HG03378 (cell line): Measurements from ENCODE around the gene ERC2.
"Not testable (repeated sequence)": the region's sequence is repeated elsewhere in the genome, so short reads cannot be mapped to it uniquely, and the experiment has no call there.

Experiments
- ATAC-seq: cut with Tn5 transposase; IDR thresholded peaks from one replicate; pipeline ENCODE4 v1.9.1; 2021; ENCODE audit warnings: mild to moderate bottlenecking, moderate library complexity; ENCODE audit not compliant: unreplicated experiment

ERC2 gene

DNA sequence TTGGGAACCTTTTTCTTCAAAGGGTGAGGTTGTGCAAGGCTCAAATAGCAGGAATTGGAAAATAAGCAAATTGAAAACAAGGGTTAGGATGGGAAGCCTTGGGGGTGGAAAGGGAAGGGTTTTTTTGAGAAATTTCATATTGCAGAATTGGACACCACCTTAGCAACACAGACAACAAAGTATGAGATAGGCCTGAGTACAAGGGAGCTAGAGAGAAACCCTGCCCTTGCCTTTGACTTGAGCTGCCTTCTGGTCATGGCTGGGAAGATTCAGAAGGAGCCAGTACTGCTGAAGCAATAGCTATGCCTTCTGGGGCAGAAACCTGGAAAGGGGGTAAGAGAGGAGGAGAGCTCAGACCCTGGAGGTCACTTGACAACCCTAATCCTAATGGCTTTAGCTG, 445.6 kb downstream of the ERC2 start:
- no peak for ATAC-seq

DNA sequence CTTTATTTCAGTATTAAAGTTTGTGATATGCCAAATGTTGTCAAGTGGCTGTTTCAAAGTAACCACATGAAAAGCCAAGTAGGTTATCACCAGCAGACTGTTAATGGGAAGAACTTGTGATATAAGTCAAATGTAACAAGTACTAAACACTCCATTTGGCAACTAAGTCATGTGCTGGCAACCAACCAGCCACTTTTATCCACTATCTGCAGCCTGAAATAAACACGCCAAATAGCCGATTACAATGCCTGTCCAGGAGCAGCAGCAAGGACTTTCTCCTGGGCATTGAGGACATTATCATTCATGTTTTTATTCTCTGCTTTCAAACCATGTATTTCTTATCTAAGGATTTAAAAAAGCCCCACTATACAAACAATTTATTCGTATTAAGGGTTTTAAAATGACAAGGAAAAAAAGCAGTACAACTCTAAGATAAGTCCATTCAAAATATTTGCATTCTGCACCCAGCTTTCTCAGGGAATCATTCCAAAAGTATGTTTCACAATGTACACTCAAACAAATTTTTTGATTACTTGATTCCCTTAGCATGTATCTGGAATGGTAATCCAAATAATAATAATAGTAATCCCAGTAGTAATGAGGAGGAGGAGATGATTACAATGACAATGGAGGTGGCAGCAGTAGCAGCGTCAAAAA, 448.6 kb downstream of the ERC2 start:
- no peak for ATAC-seq

DNA sequence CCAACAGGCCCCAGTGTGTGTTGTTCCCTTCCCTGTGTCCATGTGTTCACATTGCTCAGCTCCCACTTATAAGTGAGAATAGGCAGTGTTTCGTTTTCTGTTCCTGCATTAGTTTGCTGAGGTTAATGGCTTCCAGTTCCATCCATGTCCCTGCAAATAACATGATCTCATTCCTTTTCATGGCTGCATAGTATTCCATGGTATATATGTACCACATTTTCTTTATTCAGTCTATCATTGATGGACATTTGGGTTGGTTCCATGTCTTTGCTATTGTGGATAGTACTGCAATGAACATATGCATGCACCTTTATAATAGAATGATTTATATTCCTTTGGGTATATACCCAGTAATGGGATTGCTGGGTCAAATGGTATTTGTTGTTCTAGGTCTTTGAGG, 452.9 kb downstream of the ERC2 start:
- not testable (repeated sequence) for ATAC-seq

DNA sequence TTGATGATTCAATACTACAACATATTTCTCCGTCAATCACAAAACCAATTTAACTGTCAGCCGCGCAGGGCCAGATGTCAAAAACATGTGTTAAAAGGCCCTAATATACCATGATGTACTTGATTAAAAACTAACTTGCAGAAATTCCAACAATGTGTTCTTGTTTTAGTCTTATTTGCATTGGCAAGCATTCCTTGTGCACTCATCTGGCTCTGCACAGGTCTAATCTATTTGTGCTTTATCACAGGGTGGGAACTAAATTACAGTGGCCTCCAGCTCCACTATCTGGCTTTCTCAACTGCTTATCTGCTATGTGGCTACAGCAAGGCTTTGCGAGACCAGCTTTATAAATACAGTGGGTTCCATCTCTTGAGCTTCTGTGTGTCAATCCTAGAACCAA, 455.5 kb downstream of the ERC2 start:
- no peak for ATAC-seq

DNA sequence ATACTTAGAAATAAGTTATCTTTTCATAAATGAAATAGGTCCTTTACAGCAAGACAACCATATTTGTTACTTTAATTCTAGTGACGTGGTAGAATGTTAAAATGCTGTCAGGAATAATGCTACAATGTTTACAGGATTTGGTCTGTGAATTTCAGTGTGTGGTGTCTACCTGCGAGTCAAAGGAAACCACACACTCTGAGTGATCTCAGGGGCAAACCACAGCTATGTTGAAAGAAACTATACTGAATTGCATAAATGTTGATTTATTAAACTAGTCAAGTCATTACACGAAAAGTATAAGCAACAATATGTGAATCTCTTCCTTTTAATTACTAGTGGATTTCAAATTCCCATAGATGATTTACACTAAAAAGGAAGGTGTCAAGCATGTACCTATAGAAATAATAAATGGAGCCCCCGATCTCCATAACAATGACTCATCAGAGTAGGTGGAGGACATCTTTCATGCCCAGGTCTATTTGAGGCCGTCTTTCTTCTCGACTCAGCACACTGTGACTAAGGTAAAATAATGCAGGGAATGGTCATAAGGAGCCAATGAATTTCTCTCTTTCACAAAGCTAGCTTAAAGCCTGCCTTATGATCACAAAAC, 463.0 kb downstream of the ERC2 start:
- no peak for ATAC-seq

DNA sequence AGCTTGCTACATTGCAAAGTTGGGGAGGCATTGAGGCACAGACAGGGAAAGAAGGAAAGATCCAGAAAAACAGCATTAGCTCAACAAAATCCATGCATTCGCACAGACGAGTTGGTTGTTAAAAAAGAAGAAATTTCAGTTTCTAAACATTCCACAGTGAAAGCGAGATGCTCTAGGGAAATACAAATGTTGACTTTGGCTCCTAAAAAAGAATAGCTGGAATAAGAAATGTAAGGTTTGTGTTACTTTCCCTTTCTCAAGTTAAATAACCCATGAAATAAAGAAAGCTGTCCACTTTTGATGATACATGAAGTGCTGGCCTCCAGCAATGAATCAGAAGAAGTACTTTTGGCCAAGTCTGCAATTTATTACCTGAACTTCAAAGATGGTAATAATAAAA, 465.1 kb downstream of the ERC2 start:
- ATAC-seq, result no peak

DNA sequence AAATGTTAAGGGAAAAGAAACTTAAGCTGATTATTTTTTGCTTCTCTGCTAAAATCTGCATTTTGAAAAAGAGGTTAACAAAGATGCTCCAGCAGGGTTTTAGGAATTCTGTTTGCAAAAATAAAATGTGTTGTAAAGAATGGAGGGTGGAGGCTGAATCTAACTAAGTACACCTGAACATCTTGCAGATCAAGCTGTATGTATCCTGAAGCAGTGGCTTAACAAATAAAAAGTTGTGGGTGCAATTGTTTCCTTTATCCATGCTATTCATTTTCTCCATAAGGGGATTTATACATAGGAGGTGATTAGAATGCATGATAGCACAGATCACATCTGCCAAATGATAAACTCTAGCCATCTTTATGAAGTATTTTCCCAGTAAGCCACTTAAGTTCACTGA, 466.3 kb downstream of the ERC2 start:
- ATAC-seq, result no peak

DNA sequence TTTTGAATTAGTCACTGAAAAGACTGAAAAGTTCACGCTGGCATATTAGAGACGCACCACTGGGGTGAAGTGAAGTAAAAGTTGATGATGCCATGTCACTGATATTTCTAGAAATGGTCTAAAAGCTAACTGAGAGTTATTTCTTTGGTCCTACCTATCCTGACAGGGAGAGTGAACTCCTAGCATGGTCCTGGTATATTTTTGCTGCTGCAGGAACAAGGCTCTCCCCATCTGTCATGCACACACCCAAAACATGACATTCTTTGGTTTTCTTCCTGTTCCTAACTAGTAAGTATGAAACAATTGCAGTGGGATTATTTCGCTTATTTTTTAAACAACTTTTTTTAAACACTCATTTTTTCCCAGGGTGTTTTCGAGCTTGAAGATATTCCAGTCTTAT, 466.7 kb downstream of the ERC2 start:
- ATAC-seq, result no peak

DNA sequence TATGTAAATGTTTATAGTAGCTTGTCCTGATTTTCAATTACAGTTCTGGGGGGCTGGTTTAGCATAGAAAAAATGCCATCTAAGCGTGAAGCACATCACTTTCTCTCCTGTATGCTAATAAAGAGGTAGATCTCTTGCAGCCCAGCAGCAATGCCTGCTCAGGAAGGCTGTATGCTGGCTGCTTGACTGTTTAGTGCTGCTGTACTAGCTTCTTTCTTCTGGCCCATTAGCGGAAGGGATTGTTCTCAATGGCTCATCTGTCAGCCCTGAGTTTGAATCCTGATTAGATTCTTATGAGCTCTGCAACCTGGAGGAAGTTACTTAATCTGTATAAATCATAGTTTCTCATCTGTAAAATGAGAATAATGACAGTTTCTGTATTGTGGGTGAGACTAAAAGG, 478.9 kb downstream of the ERC2 start:
- ATAC-seq, result no peak

DNA sequence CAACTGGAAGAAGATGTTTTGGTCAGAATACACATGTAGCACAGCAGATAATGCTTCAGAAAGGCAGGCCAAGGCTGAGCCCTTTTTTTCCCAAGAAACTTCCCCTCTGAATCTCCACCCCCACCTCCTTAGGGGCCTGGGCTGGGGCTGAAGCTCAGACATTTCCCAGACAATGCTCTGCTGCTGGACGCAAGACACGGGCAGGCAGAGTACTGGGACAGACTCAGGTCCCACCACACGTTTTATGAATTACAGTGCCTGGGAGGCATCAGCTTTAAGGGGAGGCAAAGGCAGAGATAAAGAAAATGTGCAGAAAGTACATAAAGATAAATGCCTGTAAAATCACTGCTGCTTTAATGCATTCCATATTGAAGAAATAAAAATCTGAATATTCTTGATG, 479.4 kb downstream of the ERC2 start:
- ATAC-seq, result no peak

DNA sequence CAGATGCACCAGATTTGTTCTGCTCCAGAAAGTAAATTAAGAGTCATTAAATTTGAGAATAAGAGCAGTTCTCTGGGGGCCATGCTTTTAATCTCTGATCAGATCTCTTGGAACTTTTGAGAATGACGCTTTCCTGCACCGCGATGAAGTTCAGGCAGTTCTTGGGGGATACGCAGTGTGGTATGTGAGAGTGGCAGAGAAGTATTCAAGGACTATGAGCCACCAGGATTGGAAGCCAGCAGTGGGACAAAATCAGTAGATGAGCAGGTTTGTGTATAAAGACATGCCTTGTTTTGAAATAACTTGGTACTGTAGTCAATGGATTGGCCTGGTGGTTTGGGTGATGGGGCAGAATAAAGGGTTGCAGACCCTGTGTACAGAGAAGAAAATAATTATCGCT, 483.6 kb downstream of the ERC2 start:
- ATAC-seq, result no peak

DNA sequence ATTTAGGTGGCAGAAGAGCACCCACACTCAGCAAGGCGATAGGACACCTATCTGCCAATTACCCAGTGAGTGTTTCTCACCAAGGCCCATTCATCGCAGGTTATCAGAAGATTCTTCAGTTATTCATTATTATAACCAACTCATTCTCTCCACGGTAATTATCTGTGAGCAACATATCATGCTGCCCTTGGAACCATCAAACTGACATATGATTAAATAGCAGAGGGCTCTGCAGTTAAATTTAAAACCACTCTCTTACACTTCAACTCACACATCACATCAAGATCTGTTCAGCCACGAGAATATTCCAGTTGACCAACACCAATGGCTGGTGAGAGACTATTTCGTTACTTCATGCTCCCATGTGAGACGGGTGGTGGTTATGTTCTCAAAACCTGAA, 489.3 kb downstream of the ERC2 start:
- ATAC-seq, result no peak

DNA sequence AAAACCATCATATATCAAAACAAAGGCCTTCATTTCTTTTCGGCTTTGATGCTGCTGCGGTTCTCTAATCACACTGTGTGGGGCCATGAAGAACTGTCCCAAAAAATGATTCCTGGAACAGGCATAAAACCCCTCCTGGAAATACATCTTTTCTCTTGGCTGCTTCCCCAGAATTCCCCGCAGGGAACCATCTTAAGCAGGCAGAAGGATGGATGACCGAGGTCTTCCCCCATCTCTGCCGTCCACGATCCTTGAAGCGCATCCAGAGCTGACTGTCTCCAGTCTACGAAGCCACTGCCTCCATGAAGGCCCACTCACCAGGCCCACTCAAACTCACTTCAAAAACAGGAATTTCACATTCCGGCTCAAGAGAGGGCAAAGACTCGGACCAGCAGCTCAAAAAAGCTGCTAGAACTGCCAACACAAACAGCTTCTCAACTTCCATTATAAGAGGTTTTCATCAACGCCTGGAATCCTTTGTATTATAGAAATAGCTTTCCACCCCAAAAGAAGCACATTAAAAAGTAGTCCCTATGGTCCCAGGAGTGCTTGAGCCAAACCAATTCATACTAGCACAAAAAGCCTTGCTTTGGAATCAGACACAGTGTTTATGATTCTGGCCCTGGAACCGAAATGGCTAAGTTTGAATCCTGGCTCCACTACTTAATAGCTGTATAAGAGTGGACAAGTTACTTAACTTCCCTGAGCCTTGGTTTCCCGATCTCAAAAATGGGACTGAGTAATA, 493.7 kb downstream of the ERC2 start:
- no peak for ATAC-seq

DNA sequence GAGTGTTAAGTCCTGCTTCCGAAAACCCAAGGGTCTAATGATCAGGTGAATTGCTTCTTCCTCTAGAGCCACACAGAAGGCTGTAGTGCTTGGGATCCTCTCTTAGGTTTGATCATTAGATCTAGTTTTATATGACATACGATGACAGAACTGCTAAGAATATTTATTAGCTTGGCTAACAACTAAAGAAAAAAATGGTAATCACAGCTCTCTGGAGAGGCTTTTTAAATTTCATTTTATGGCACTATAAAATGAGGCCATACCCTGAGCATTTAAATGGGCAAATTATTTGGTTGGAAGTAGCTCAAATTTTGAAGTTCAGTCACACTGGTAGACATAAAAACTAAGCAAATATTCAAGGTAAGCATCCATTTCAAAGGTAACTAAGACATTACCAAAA, 498.6 kb downstream of the ERC2 start:
- no peak for ATAC-seq

DNA sequence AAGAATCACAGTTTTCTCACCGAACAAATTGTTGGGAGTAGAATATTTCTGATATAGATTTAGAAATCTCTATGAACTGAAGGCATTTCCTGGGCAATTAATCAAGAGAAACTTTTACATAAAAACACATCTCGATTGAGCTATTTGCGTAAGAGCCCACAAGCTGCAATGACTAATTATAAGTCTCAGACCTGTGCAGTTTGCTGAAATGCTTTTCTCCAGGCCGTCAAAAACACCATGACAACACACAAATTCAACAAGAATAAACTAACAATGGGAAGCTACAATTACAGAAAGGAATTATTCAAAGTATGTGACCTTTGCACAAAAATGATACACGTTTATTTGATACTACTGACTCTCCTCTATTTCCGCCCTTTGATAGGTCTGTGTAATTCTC, 499.9 kb downstream of the ERC2 start:
- no peak for ATAC-seq

DNA sequence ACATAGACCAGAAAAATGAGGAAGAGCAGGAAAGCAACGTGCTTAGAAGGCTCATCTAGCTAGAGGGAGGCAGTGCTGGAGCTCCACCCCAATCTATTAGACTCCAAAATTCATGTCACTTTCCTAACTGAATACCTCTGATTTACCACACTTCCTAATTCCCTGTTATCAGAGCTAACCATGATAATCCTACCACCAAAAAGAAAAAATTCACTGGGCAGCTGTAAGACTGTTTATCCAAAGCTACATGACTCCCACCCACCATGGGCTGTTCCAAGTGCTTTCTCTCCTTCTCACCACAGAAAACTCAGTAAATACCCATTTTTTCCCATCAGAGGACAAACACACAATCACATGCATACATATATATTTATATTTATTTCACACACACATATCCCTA, 501.7 kb downstream of the ERC2 start:
- ATAC-seq, result no peak

DNA sequence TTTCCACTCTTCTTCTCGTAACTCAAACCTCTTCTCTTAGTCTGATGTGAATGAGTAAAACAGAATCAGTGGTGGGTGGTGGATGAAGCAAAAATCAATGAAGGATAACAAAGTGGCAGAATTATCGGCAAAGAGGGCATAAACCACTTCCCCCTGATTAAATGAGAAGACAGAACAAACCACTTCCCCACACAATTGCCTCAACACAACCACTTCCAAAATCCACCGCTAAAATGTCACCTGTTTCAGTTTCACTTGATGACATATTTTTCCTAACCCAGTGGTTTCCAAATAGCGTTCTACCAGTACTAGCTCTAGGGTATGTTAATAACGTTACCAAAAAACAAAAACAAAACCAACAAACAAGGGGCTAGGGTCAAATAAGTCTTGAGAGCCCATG, 502.5 kb downstream of the ERC2 start:
- ATAC-seq, result no peak

DNA sequence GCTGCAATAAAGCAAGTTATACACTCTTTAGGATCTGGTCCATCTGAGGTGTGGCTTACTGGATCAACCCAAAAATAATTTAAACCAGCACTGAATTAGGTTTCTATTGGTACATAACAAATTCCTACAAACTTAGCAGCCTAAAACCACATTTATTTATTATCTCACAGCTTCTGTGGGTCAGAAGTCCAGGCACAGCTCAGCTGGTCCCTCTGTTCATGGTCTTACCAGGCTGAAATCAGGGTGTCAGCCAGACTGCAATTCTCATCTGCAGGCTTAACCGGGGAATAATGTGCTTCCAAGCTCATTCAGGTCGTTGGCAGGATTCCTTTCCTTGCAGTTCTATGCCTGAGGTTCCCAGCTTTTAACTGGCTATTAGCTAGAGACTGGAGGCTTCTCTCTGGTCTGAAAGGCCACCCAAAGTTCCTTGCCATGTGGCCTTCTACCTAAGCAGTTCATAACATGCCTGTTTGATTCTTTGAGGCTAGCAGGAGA, 503.7 kb downstream of the ERC2 start:
- ATAC-seq, result no peak

DNA sequence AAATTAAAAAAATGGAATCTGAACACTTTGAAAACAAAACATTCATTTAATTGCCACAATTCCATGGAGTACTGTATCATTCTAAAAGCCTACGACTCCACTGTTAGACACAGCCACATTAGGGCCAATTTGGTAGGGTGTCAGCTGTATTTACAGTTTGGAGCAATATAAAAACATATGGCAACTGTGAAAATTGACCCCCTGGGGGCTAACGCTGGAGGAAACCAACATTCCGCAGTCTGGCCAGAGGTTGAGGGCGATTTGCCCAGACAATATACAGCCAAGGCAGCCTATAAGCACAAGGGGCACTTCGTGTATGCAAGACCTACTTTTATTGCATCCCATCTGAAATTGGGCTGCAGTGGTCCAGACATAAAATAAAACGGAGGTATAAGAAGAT, 504.7 kb downstream of the ERC2 start:
- no peak for ATAC-seq

DNA sequence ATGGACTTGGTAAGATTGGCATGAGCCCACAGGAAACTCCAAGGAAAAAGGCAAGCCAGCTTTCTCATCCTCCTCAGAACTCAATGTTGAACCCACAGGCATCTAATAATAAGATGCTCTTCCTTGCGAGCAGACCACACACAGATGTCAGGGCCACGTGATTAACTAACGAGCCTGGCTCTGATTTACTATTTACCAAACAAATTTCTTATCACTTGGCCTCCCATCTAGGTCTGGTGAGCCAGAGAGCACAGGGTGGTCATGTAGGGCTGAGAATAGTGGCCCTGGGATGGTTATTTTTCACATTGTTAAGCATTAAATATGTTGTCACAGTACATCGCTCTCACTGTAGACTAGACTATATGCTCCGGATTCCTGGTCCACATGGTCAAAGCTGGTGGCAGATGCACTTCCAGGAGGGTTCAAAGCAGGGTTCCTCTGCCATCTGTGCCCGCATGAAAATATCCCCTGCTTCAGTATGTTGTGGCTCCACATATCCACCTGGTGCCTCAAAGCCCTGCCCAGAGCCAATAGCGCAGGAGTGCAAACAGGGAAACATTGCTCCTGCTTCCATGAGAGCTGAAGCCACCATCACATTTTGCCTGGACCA, 508.7 kb downstream of the ERC2 start:
- ATAC-seq, result no peak

DNA sequence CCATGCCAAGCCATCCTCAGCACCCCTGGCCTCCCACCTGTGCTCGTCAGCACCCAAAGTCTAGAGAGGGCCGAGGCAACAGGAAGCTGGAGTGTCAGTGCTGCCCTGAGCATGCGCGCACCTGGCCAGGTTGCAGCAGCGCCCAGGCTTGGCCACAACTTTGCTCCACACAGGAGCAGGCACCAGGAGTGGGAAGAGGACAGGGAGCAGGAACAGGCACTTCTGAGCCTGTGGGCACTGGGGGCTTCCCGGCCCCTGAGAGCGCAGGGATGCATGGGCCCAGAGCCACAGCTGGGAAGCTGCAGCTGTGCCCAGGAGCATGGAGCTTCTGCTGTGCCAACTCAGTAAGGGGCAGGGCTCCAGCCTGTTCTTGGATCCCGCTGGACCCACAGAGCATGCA, 509.7 kb downstream of the ERC2 start:
- ATAC-seq, result no peak
